ENCODE data around the gene C6orf15. TPM values are rescaled to one million over a fixed set of nuclear protein-coding genes. Genes with fewer than 3 reads are reported as not detected.

Gene C6orf15
- total RNA-seq, 1 donor from 2014 or later: not detected

- intact Hi-C loops (cut with DNase I): no loop called here
- H3K27me3 ChIP-seq: no peaks in the 10 kb centered on the region
Measured at GRCh38 chr6:31125586-31126363, 13.4 kb upstream of the C6orf15 start.

GRCh38 chr6:31125162-31125561 lies 12.8 kb upstream of the C6orf15 start:
- TF ChIP-seq CTCF (IDR thresholded peaks at IDR 0.05): no peak
- Histone ChIP-seq H3K4me1 (peaks cover 0 to 12% of the 10 kb centered on the region in 2 donors), H3K9me3 (no peaks in the 10 kb centered on the region), H3K4me3 (no peak overlapping the region), H3K27ac (no peak overlapping the region), H3K27me3 (no peaks in the 10 kb centered on the region), H3K36me3 (no peaks in the 10 kb centered on the region)
- no peak for DNase-seq (ENCODE audit: low spot score in 2 of 2)
- intact Hi-C loops (cut with DNase I): no loop called here

More at GRCh38 chr6:31125586-31126363, 13.4 kb upstream of the C6orf15 start:
- no peak for DNase-seq (ENCODE audit: low spot score in 2 of 2)
- Histone ChIP-seq H3K36me3 (no peaks in the 10 kb centered on the region), H3K4me1 (peaks cover 0 to 12% of the 10 kb centered on the region in 2 donors), H3K27ac (no peak overlapping the region), H3K4me3 (no peak overlapping the region), H3K9me3 (no peaks in the 10 kb centered on the region)
- TF ChIP-seq CTCF (IDR thresholded peaks at IDR 0.05): no peak

GRCh38 chr6:31122791-31123706 lies 10.7 kb upstream of the C6orf15 start:
- Histone ChIP-seq H3K4me3 (no peak overlapping the region), H3K9me3 (no peaks in the 10 kb centered on the region), H3K27me3 (no peaks in the 10 kb centered on the region), H3K27ac (peak overlapping the region; percentile 48 to 56), H3K36me3 (no peaks in the 10 kb centered on the region), H3K4me1 (peaks cover 0 to 12% of the 10 kb centered on the region in 2 donors)
- intact Hi-C loops (cut with DNase I): no loop called here
- DNase-seq (ENCODE audit: low spot score in 2 of 2): peak in 1 of 2 donors; percentile 78
- TF ChIP-seq CTCF (IDR thresholded peaks at IDR 0.05): no peak

- intact Hi-C loops (cut with DNase I): no loop called here
- peaks cover 0 to 12% of the 10 kb centered on the region in 2 donors for H3K4me1 ChIP-seq
- H3K9me3 ChIP-seq: no peaks in the 10 kb centered on the region
- H3K27ac ChIP-seq: no peak overlapping the region
- TF ChIP-seq CTCF (IDR thresholded peaks at IDR 0.05): no peak
- H3K27me3 ChIP-seq: no peaks in the 10 kb centered on the region
- H3K36me3 ChIP-seq: no peaks in the 10 kb centered on the region
- no peak overlapping the region for H3K4me3 ChIP-seq
- no peak for DNase-seq (ENCODE audit: low spot score in 2 of 2)
Measured at GRCh38 chr6:31121131-31121790, 8.9 kb upstream of the C6orf15 start.

- H3K36me3 ChIP-seq: no peaks in the 10 kb centered on the region
- TF ChIP-seq CTCF (IDR thresholded peaks at IDR 0.05): no peak
- H3K27ac ChIP-seq: no peak within 1 kb of the TSS
- no peak for DNase-seq (ENCODE audit: low spot score in 2 of 2)
- intact Hi-C loops (cut with DNase I): no loop called here
- H3K4me3 ChIP-seq: no peak within 1 kb of the TSS
- H3K27me3 ChIP-seq: no peaks in the 10 kb centered on the region
- H3K4me1 ChIP-seq: peaks cover 0 to 14% of the 10 kb centered on the region in 2 donors
- H3K9me3 ChIP-seq: no peaks in the 10 kb centered on the region
Measured at GRCh38 chr6:31120151-31120915, 8.0 kb upstream of the C6orf15 start, which contains the start of gene CDSN. CDSN (minus strand) TSS chr6:31120446; CDS start chr6:31120419, 27 bp downstream.

Data from ascending aorta (tissue), 2 donors.